NCI-H1417 treated with DMSO at 0.1 percent for 48 hours (cell line): ENCODE measurements around the gene KRTAP4-7.
"Not testable (repeated sequence)": the region's sequence is repeated elsewhere in the genome, so short reads cannot be mapped to it uniquely, and the experiment has no call there.

Experiments
- DNase-seq: peaks from one replicate; lab custom pipeline; 2025; lab: John Stamatoyannopoulos, UW

The KRTAP4-7 gene

GRCh38 chr17:41084100-41084856 is at the start of gene KRTAP4-7:
Gene KRTAP4-7, plus strand, starts transcription at chr17:41084150. Its CDS starts 57 bp downstream, at chr17:41084207.
- not testable (repeated sequence) for DNase-seq

GRCh38 chr17:41034346-41034935 is 49.5 kb upstream of the KRTAP4-7 start, which contains the start of gene KRTAP1-3:
Gene KRTAP1-3, minus strand, starts transcription at chr17:41034874. Its CDS starts 53 bp downstream, at chr17:41034821.
- not testable (repeated sequence) for DNase-seq

GRCh38 chr17:41037853-41038350 is 46.0 kb upstream of the KRTAP4-7 start:
- no peak for DNase-seq

GRCh38 chr17:41040783-41041571 is 43.0 kb upstream of the KRTAP4-7 start, which contains the start of gene KRTAP1-1:
Gene KRTAP1-1, minus strand, starts transcription at chr17:41041450. Its CDS starts 53 bp downstream, at chr17:41041397.
- DNase-seq = not testable (repeated sequence)

GRCh38 chr17:41042953-41043352 is 41.0 kb upstream of the KRTAP4-7 start:
- DNase-seq = no peak

GRCh38 chr17:41046735-41047465 is 37.0 kb upstream of the KRTAP4-7 start, which contains the start of gene KRTAP2-1:
Gene KRTAP2-1, minus strand, starts transcription at chr17:41047316. Its CDS starts 49 bp downstream, at chr17:41047267.
- DNase-seq = not testable (repeated sequence)

- DNase-seq = no peak
Observed at GRCh38 chr17:41048441-41048840, 35.5 kb upstream of the KRTAP4-7 start.

- DNase-seq = no peak
Observed at GRCh38 chr17:41049110-41049509, 34.8 kb upstream of the KRTAP4-7 start.

GRCh38 chr17:41052566-41052965 is 31.4 kb upstream of the KRTAP4-7 start:
- DNase-seq = no peak

GRCh38 chr17:41054025-41054424 is 29.9 kb upstream of the KRTAP4-7 start:
- no peak for DNase-seq

GRCh38 chr17:41054556-41054955 is 29.4 kb upstream of the KRTAP4-7 start:
- DNase-seq = not testable (repeated sequence)

GRCh38 chr17:41055130-41055529 is 28.8 kb upstream of the KRTAP4-7 start, which contains the start of gene KRTAP2-2:
Gene KRTAP2-2, minus strand, starts transcription at chr17:41055230. Its CDS starts 19 bp downstream, at chr17:41055211.
- not testable (repeated sequence) for DNase-seq

GRCh38 chr17:41057547-41057946 is 26.4 kb upstream of the KRTAP4-7 start:
- DNase-seq = no peak

GRCh38 chr17:41058741-41059140 is 25.2 kb upstream of the KRTAP4-7 start:
- no peak for DNase-seq

- DNase-seq = not testable (repeated sequence)
Observed at GRCh38 chr17:41059276-41060051, 24.5 kb upstream of the KRTAP4-7 start.

- no peak for DNase-seq
Observed at GRCh38 chr17:41060052-41060604, 23.8 kb upstream of the KRTAP4-7 start, which contains the start of gene KRTAP2-3. Gene KRTAP2-3, minus strand, starts transcription at chr17:41060114. Its CDS starts 64 bp downstream, at chr17:41060050.

GRCh38 chr17:41061964-41062363 is 22.0 kb upstream of the KRTAP4-7 start:
- no peak for DNase-seq

- no peak for DNase-seq
Observed at GRCh38 chr17:41063449-41063848, 20.5 kb upstream of the KRTAP4-7 start.

- DNase-seq = no peak
Observed at GRCh38 chr17:41064301-41064700, 19.6 kb upstream of the KRTAP4-7 start.
